Endothelial cell (in vitro differentiated cells): Measurements from ENCODE around the gene KCNH2. TPM values are rescaled to one million over a fixed set of nuclear protein-coding genes. Genes with fewer than 3 reads are reported as not detected.

ENCODE experiments used
- DNase-seq: peaks from one replicate; pipeline ENCODE4 v3.0.0; 2021; ENCODE audit warnings: low spot score
- H3K27ac Mint-ChIP-seq: one replicate; pipeline ENCODE4 v1.8.0; 2021; ENCODE audit warnings: mixed read lengths, inconsistent platforms; ENCODE audit not compliant: unreplicated experiment
- H3K27me3 Mint-ChIP-seq: one replicate; pipeline ENCODE4 v1.8.0; 2021; ENCODE audit warnings: mild to moderate bottlenecking, moderate library complexity, mixed read lengths, inconsistent platforms; ENCODE audit not compliant: unreplicated experiment
- H3K36me3 Mint-ChIP-seq: one replicate; pipeline ENCODE4 v1.8.0; 2021; ENCODE audit warnings: mild to moderate bottlenecking, low read depth, mixed read lengths, inconsistent platforms; ENCODE audit not compliant: unreplicated experiment
- H3K4me1 Mint-ChIP-seq: one replicate; pipeline ENCODE4 v1.8.0; 2021; ENCODE audit warnings: mild to moderate bottlenecking, mixed read lengths, inconsistent platforms; ENCODE audit not compliant: unreplicated experiment
- H3K4me3 Mint-ChIP-seq: one replicate; pipeline ENCODE4 v1.8.0; 2021; ENCODE audit warnings: mild to moderate bottlenecking, mixed read lengths, inconsistent platforms; ENCODE audit not compliant: unreplicated experiment
- H3K9me3 Mint-ChIP-seq: one replicate; pipeline ENCODE4 v1.8.0; 2021; ENCODE audit warnings: mixed read lengths, inconsistent platforms; ENCODE audit not compliant: unreplicated experiment
- total RNA-seq: library from RNA; stranded (reverse); fragmentation: NEBNext Ultra II Directional; extraction: Animal tissue kit (Norgen Biotek cat#: 25700); gene quantifications from one replicate; pipeline ENCODE4 v1.2.1, GENCODE V29; 2021; ENCODE audit not compliant: unreplicated experiment
- TF ChIP-seq, protein P1 (sequence below): fragments of 200-600 bp; sonication (generic); IDR thresholded peaks from one replicate; pipeline ENCODE4 v1.5.0; 2021; ENCODE audit warnings: antibody characterized with exemption; ENCODE audit not compliant: unreplicated experiment

KCNH2 gene
- total RNA-seq, 1 donor from 2014 or later: 3.4 TPM

DNA sequence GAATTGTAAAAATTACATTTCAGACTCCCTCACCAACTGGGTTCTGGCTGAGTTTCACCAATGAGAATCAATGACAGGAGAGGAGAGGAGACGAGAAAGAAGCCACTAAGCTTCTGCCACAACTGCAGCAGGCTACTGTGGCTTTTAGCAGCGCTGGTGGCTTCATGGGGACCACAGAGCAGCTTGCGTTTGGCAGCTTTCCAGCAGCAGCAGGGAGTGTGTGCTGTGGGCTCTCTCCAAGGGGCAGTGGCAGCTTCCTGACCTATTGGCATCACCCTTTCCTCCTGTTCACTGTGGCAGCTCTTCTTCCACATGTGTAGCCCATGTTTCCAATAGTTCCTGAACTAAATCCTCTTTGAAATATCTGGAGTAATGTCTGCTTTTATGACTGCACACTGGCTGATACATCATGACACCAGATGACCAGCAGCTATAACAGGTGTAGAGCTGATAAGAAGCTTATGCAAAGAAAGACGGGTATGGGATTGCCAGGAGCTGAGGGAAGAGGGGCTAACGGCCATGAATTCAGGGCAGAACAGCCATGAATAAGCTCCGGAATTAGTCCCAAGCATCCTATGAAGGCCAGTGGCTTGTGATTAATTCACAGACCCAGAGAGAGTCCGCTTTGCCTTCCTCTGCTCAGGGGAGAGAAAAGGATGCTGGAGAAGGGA is 46.8 kb downstream of the KCNH2 start:
- no peaks in the 10 kb centered on the region for H3K4me1 Mint-ChIP-seq
- no peak overlapping the region for H3K27ac Mint-ChIP-seq
- no peak overlapping the region for H3K4me3 Mint-ChIP-seq
- DNase-seq: no peak
- H3K36me3 Mint-ChIP-seq: no peaks in the 10 kb centered on the region
- TF ChIP-seq, protein P1, sequence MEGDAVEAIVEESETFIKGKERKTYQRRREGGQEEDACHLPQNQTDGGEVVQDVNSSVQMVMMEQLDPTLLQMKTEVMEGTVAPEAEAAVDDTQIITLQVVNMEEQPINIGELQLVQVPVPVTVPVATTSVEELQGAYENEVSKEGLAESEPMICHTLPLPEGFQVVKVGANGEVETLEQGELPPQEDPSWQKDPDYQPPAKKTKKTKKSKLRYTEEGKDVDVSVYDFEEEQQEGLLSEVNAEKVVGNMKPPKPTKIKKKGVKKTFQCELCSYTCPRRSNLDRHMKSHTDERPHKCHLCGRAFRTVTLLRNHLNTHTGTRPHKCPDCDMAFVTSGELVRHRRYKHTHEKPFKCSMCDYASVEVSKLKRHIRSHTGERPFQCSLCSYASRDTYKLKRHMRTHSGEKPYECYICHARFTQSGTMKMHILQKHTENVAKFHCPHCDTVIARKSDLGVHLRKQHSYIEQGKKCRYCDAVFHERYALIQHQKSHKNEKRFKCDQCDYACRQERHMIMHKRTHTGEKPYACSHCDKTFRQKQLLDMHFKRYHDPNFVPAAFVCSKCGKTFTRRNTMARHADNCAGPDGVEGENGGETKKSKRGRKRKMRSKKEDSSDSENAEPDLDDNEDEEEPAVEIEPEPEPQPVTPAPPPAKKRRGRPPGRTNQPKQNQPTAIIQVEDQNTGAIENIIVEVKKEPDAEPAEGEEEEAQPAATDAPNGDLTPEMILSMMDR: no peak
- no peaks in the 10 kb centered on the region for H3K9me3 Mint-ChIP-seq
- no peaks in the 10 kb centered on the region for H3K27me3 Mint-ChIP-seq

- TF ChIP-seq, protein P1: no peak
- no peak overlapping the region for H3K4me3 Mint-ChIP-seq
- no peak overlapping the region for H3K27ac Mint-ChIP-seq
- no peaks in the 10 kb centered on the region for H3K9me3 Mint-ChIP-seq
- DNase-seq: no peak
- no peaks in the 10 kb centered on the region for H3K27me3 Mint-ChIP-seq
- H3K36me3 Mint-ChIP-seq: no peaks in the 10 kb centered on the region
- no peaks in the 10 kb centered on the region for H3K4me1 Mint-ChIP-seq
Measured at GRCh38 chr7:150928541-150928940, 49.6 kb downstream of the KCNH2 start.

DNA sequence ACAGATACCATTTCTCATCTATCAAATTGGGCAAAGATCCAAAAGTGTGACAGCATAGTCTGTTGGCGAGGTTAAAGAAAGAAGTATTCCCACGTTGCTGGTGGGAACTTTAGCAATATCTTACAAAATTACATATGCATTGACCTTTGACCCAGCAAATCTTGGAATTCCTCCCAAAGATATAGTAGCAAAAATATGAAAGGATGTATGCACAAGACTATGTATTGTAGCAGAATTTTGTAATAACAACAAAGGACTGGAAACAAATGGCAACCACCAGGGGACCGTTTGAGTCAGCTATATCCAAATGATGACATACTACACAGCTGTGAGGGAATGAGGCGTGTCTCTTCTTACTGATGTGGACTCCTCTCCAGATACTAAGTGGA is 50.2 kb downstream of the KCNH2 start:
- no peaks in the 10 kb centered on the region for H3K4me1 Mint-ChIP-seq
- H3K27ac Mint-ChIP-seq: no peak overlapping the region
- H3K36me3 Mint-ChIP-seq: no peaks in the 10 kb centered on the region
- H3K9me3 Mint-ChIP-seq: no peaks in the 10 kb centered on the region
- H3K27me3 Mint-ChIP-seq: no peaks in the 10 kb centered on the region
- no peak for DNase-seq
- TF ChIP-seq, protein P1: no peak
- H3K4me3 Mint-ChIP-seq: no peak overlapping the region

GRCh38 chr7:150927157-150927955 is 50.8 kb downstream of the KCNH2 start:
- DNase-seq: no peak
- Mint-ChIP-seq H3K4me3 (no peak overlapping the region), H3K9me3 (no peaks in the 10 kb centered on the region), H3K4me1 (no peaks in the 10 kb centered on the region), H3K27me3 (no peaks in the 10 kb centered on the region), H3K27ac (no peak overlapping the region), H3K36me3 (no peaks in the 10 kb centered on the region)
- TF ChIP-seq, protein P1: no peak

GRCh38 chr7:150926066-150926465 is 52.1 kb downstream of the KCNH2 start:
- DNase-seq: no peak
- H3K27ac Mint-ChIP-seq: no peak overlapping the region
- H3K9me3 Mint-ChIP-seq: no peaks in the 10 kb centered on the region
- no peaks in the 10 kb centered on the region for H3K36me3 Mint-ChIP-seq
- TF ChIP-seq, protein P1: no peak
- H3K27me3 Mint-ChIP-seq: no peaks in the 10 kb centered on the region
- no peak overlapping the region for H3K4me3 Mint-ChIP-seq
- H3K4me1 Mint-ChIP-seq: no peaks in the 10 kb centered on the region
